K562 (cell line): ENCODE results near the gene ATL2. TPM values are rescaled to one million over a fixed set of nuclear protein-coding genes. Genes with fewer than 3 reads are reported as not detected.

Experiments used
- ATAC-seq: fragments of 200-7000 bp; cut with Tn5 transposase; 3 replicates; pipeline ENCODE4 v1.9.1; 2020; ENCODE audit warnings: moderate library complexity
- BruUV-seq: library from RNA; stranded (reverse); fragments of 400-500 nt; replicated peaks from 2 replicates; lab custom pipeline; 2021; lab: Mats Ljungman, UMichigan
- CTCF ChIA-PET: fragments of 300-600 bp; formaldehyde crosslinking; extraction: SDS; loops from one replicate; lab custom pipeline; 2021; ENCODE audit warnings: low intra/inter-chr PET ratio; lab: Yijun Ruan, JAX
- POLR2A ChIA-PET: fragments of 300-600, 350-650 bp; sonication (Branson Sonifier 250); formaldehyde crosslinking; extraction: SDS; loops from one replicate; lab custom pipeline; 2021; ENCODE audit warnings: antibody characterized with exemption, inconsistent platforms; lab: Yijun Ruan, JAX
- DNase-seq, 4 experiments: peaks; one replicate each; pipeline versions ENCODE4 v3.0.0 to v3.0.0-alpha.2; 2011 to 2018; ENCODE audit warnings: low spot score in 3 of 4, mixed read lengths in 3 of 4; ENCODE audit errors: extremely low read depth in 1 of 4
- FAIRE-seq: peaks from 2 replicates; lab custom pipeline; 2011; peaks lifted over from hg19 to GRCh38; lab: Jason Lieb, UNC
- H2AFZ ChIP-seq: 2 replicates; pipeline ENCODE4 v1.6.0; 2011; ENCODE audit warnings: low read depth, low read length, control low read depth, inconsistent platforms
- H3K27ac ChIP-seq: fragments of 200-600 bp; 3 replicates; pipeline ENCODE4 v1.8.0; 2011; ENCODE audit warnings: low read depth, mild to moderate bottlenecking, control low read depth, inconsistent platforms, low read length, moderate library complexity, mixed read lengths; ENCODE audit errors: extremely low read depth
- H3K27me3 ChIP-seq, 2 experiments: fragments of 300-600 bp in 1 of 2; 2 replicates in 1 of 2; 3 replicates in 1 of 2; pipeline versions ENCODE4 v1.6.0 to v1.8.0; 2011; ENCODE audit warnings: inconsistent platforms in 2 of 2, low read length in 2 of 2, mild to moderate bottlenecking in 1 of 2, mixed read lengths in 1 of 2, moderate library complexity in 1 of 2; ENCODE audit not compliant: control insufficient read depth in 2 of 2, insufficient read depth in 2 of 2
- H3K36me3 ChIP-seq: fragments of 300-600 bp; 3 replicates; pipeline ENCODE4 v1.8.0; 2011; ENCODE audit warnings: mild to moderate bottlenecking, low read length, inconsistent platforms; ENCODE audit not compliant: control insufficient read depth, insufficient read depth
- H3K4me1 ChIP-seq, 2 experiments: fragments of 200-600 bp in 1 of 2; replicated peaks in 1 of 2; 2 replicates in 1 of 2; 3 replicates in 1 of 2; pipeline versions ENCODE4 v1.5.1 to v1.8.0; 2011; ENCODE audit warnings: inconsistent platforms in 2 of 2, low read length in 2 of 2, mild to moderate bottlenecking in 1 of 2, mixed read lengths in 1 of 2, moderate library complexity in 1 of 2; ENCODE audit not compliant: control insufficient read depth in 2 of 2, insufficient read depth in 2 of 2
- H3K4me2 ChIP-seq: 2 replicates; pipeline ENCODE4 v1.6.1; 2011; ENCODE audit warnings: low read length, control low read depth, inconsistent platforms, mixed read lengths; ENCODE audit not compliant: insufficient read depth
- H3K4me3 ChIP-seq: fragments of 200-600 bp; sonication (generic), shearing (Covaris generic); 2 replicates; pipeline ENCODE4 v1.5.1; 2016; ENCODE audit warnings: control low read depth, inconsistent platforms
- H3K79me2 ChIP-seq: fragments of 200-600 bp; 3 replicates; pipeline ENCODE4 v1.8.0; 2011; ENCODE audit warnings: low read length, inconsistent platforms; ENCODE audit not compliant: control insufficient read depth, insufficient read depth
- H3K9ac ChIP-seq, 2 experiments: 2 replicates each; pipeline versions ENCODE4 v1.6.0 to v1.6.1; 2011; ENCODE audit warnings: low read depth in 2 of 2, low read length in 2 of 2, control low read depth in 1 of 2, inconsistent platforms in 1 of 2, mild to moderate bottlenecking in 1 of 2, mixed read lengths in 1 of 2; ENCODE audit not compliant: insufficient read depth in 1 of 2
- H3K9me1 ChIP-seq: one replicate; pipeline ENCODE4 v1.6.0; 2011; ENCODE audit warnings: inconsistent platforms, mild to moderate bottlenecking, low read length, moderate library complexity; ENCODE audit not compliant: control insufficient read depth, insufficient read depth
- H3K9me3 ChIP-seq: replicated peaks from 2 replicates; pipeline ENCODE4 v1.5.1; 2011; ENCODE audit warnings: low read depth, low read length, inconsistent platforms; ENCODE audit not compliant: control insufficient read depth, insufficient read depth
- H4K20me1 ChIP-seq: replicated peaks from 2 replicates; pipeline ENCODE4 v1.6.1; 2011; ENCODE audit warnings: low read length, inconsistent platforms, mixed read lengths; ENCODE audit not compliant: control insufficient read depth, insufficient read depth
- GABPB1 ChIP-seq: sonication (generic); formaldehyde crosslinking; IDR thresholded peaks from 2 replicates; pipeline ENCODE4 v1.8.0; 2022; ENCODE audit warnings: mild to moderate bottlenecking, missing genetic modification reagents
- MTF1 ChIP-seq: fragments of 250-450 bp; sonication (Bioruptor Pico); IDR thresholded peaks from 2 replicates; pipeline ENCODE4 v1.9.0; 2021; ENCODE audit warnings: moderate library complexity, mild to moderate bottlenecking, inconsistent platforms, borderline replicate concordance
- NELFE ChIP-seq: IDR thresholded peaks from 2 replicates; pipeline ENCODE4 v1.6.1; 2011; ENCODE audit warnings: mild to moderate bottlenecking; ENCODE audit not compliant: insufficient read depth, insufficient read length
- REST ChIP-seq, 2 experiments: fragments of 450-650 bp; formaldehyde crosslinking in 1 of 2; IDR thresholded peaks; 2 replicates each; pipeline versions ENCODE4 v1.4.0 to v1.6.1; 2014 to 2020; ENCODE audit warnings: mild to moderate bottlenecking in 2 of 2, borderline replicate concordance in 1 of 2, low read depth in 1 of 2
- SNRNP70 ChIP-seq: fragments of 200-400 bp; formaldehyde crosslinking; optimal IDR thresholded peaks from 2 replicates; pipeline ENCODE3; 2017; ENCODE audit warnings: low read depth, low read length
- ZBTB43 ChIP-seq: sonication (generic); formaldehyde crosslinking; IDR thresholded peaks from 2 replicates; pipeline ENCODE4 v1.8.0; 2023; ENCODE audit warnings: mild to moderate bottlenecking, missing genetic modification reagents
- ZNF133 ChIP-seq: fragments of 250-450 bp; sonication (Bioruptor Pico); IDR thresholded peaks from 2 replicates; pipeline ENCODE4 v1.4.0; 2020; ENCODE audit warnings: mild to moderate bottlenecking
- ZNF354B ChIP-seq: fragments of 250-450 bp; sonication (Bioruptor Pico); IDR thresholded peaks from 2 replicates; pipeline ENCODE4 v1.4.0; 2020
- WGBS: fragments of 100-300 bp; shearing (Covaris generic); methylation state at CpG from one replicate; pipeline ENCODE4 v1.1.6; 2016; ENCODE audit warnings: low coverage, mixed read lengths; ENCODE audit not compliant: insufficient coverage; ENCODE audit errors: missing lambda C conversion rate; 5-methylcytosine and 5-hydroxymethylcytosine counted together
- in situ Hi-C: fragments of 300-500 bp; cut with MboI; formaldehyde crosslinking; loops from 4 replicates; pipeline ENCODE4 v1.15.0; 2018; ENCODE audit warnings: inconsistent platforms, mixed read lengths
- intact Hi-C: fragments of 100-400 bp; cut with micrococcal nuclease; formaldehyde crosslinking; loops from 2 replicates; pipeline ENCODE4 v1.14.2; 2022
- polyA plus RNA-seq, 8 experiments: library from polyadenylated mRNA; depleted of rRNA in 4 of 8; stranded (reverse) in 5 of 8; unstranded in 3 of 8; fragments of >200 nt; fragmentation: Nextera tagmentation in 2 of 8; fragmentation: Illumina TruSeq in 1 of 8; extraction: Ambion mirVana in 2 of 8; extraction: Trizol in 1 of 8; gene quantifications; 2 replicates each; pipeline versions ENCODE4 v1.2.1 to v1.2.3, GENCODE V29; 2011 to 2014; ENCODE audit warnings: inconsistent platforms in 1 of 8, missing spikeins in 1 of 8
- total RNA-seq, 7 experiments: library from RNA; depleted of rRNA in 6 of 7; stranded (reverse); fragments of >200 nt in 6 of 7; fragmentation: Illumina TruSeq in 2 of 7; extraction: Trizol in 2 of 7; gene quantifications; 2 replicates each; pipeline versions ENCODE4 v1.2.1 to v1.2.3, GENCODE V29; 2011 to 2021; ENCODE audit warnings: low replicate concordance in 1 of 7
- TF ChIP-seq, protein P1 (sequence below), 3 experiments: fragments of 200-800 bp in 1 of 3; fragments of 250-450 bp in 1 of 3; fragments of 450-650 bp in 1 of 3; sonication (Bioruptor Pico) in 1 of 3; sonication (Bioruptor generic) in 1 of 3; formaldehyde crosslinking in 1 of 3; IDR thresholded peaks; 2 replicates each; pipeline versions ENCODE4 v1.6.1 to v1.8.0; 2016 to 2022; ENCODE audit warnings: mild to moderate bottlenecking in 2 of 3, missing genetic modification characterization in 2 of 3, missing compliant biosample characterization in 1 of 3, moderate library complexity in 1 of 3

ATL2 gene
- total and polyA plus RNA-seq, 9 of the 15 experiments (the other 6 are each of a cell fraction or from before 2014, with no cell fraction given), result 12.0 to 80.8 (median 70.2) TPM

DNA sequence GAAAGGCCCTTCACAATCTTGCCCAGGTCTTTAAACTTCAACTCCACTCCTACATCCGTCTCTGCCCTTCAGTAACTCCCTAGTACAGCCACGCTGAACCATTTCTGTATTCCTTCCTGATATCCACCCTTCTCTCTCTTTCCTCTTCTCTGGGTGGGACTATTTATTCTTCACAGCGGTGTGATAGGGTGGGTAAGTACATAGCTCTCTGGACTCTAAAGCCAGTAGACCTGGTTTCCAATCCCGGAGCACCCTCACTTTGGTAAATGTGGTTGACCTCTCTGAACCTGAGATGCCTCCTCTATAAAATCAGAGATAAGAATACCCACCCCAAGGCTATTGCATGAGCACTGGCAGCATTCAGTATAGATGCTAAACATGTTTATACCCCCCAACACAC is 86.7 kb downstream of the ATL2 start:
- no peak overlapping the region for H3K27ac ChIP-seq
- H3K36me3 ChIP-seq, result peaks cover 4% of the 10 kb centered on the region; the same call in 1 of the 3 replicates
- DNase-seq (no peak), FAIRE-seq (no peak), ATAC-seq (no peak)
- H3K27me3 ChIP-seq, result peaks cover 2 to 8% of the 10 kb centered on the region in 2 experiments; a peak in 2 of 5 replicates
- ChIA-PET POLR2A (interaction anchor here (0.8 to 0.9 kb wide), 2 partner anchors 54 to 156 kb away, joined by 3 to 5 read pairs; no protein-coding TSS in a partner anchor), CTCF (no interaction called here)
- BruUV-seq, result no TSS peak
- in situ Hi-C loops, result no loop called here
- H3K4me2 ChIP-seq, result no peak overlapping the region
- WGBS, result 6% methylated on average over 4 of the region's 4 CpGs
- H3K9me1 ChIP-seq, result no peaks in the 10 kb centered on the region
- no peak overlapping the region for H3K4me3 ChIP-seq
- no peak overlapping the region for H3K9ac ChIP-seq
- H3K4me1 ChIP-seq, result no peaks in the 10 kb centered on the region; a peak in 1 of 5 replicates
- no peak overlapping the region for H2AFZ ChIP-seq
- intact Hi-C loops, result no loop called here
- H3K9me3 ChIP-seq, result no peaks in the 10 kb centered on the region
- H4K20me1 ChIP-seq, result no peaks in the 10 kb centered on the region
- H3K79me2 ChIP-seq, result no peaks in the 10 kb centered on the region
- no peak for TF ChIP-seq ZNF133 (CRISPR knock-in tag)
- no peak for TF ChIP-seq SNRNP70
- TF ChIP-seq, protein P1, sequence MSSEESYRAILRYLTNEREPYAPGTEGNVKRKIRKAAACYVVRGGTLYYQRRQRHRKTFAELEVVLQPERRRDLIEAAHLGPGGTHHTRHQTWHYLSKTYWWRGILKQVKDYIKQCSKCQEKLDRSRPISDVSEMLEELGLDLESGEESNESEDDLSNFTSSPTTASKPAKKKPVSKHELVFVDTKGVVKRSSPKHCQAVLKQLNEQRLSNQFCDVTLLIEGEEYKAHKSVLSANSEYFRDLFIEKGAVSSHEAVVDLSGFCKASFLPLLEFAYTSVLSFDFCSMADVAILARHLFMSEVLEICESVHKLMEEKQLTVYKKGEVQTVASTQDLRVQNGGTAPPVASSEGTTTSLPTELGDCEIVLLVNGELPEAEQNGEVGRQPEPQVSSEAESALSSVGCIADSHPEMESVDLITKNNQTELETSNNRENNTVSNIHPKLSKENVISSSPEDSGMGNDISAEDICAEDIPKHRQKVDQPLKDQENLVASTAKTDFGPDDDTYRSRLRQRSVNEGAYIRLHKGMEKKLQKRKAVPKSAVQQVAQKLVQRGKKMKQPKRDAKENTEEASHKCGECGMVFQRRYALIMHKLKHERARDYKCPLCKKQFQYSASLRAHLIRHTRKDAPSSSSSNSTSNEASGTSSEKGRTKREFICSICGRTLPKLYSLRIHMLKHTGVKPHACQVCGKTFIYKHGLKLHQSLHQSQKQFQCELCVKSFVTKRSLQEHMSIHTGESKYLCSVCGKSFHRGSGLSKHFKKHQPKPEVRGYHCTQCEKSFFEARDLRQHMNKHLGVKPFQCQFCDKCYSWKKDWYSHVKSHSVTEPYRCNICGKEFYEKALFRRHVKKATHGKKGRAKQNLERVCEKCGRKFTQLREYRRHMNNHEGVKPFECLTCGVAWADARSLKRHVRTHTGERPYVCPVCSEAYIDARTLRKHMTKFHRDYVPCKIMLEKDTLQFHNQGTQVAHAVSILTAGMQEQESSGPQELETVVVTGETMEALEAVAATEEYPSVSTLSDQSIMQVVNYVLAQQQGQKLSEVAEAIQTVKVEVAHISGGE (CRISPR knock-in tag; IDR thresholded peaks at IDR 0.05), result no peak
- TF ChIP-seq GABPB1 (CRISPR knock-in tag), result no peak
- no peak for TF ChIP-seq REST (IDR thresholded peaks at IDR 0.05; ENCODE audit: borderline replicate concordance)
- TF ChIP-seq REST (CRISPR knock-in tag; IDR thresholded peaks at IDR 0.05; ENCODE audit: low read depth), result no peak
- no peak for TF ChIP-seq MTF1 (CRISPR knock-in tag)
- no peak for TF ChIP-seq ZNF354B (CRISPR knock-in tag)
- TF ChIP-seq NELFE, result no peak
- TF ChIP-seq ZBTB43 (CRISPR knock-in tag), result no peak
